Immature natural killer cell (primary cell): Measurements from ENCODE around the gene MCTP1. TPM values are rescaled to one million over a fixed set of nuclear protein-coding genes. Genes with fewer than 3 reads are reported as not detected.
A peak's percentile ranks its signal among the peaks of the same experiment; 100 is the strongest.
"Not testable (repeated sequence)": the region's sequence is repeated elsewhere in the genome, so short reads cannot be mapped to it uniquely, and the experiment has no call there.

Experiments used
- DNase-seq, 3 donors: peaks; one replicate each; pipeline ENCODE4 v3.0.0; 2022; ENCODE audit warnings: mixed read lengths in 1 of 3
- H3K27ac Mint-ChIP-seq, 6 donors: one replicate each; pipeline ENCODE4 v1.8.0; 2020; ENCODE audit warnings: mixed read lengths in 6 of 6, mild to moderate bottlenecking in 5 of 6, inconsistent platforms in 4 of 6, moderate library complexity in 3 of 6
- H3K27me3 Mint-ChIP-seq, 3 donors: one replicate each; pipeline ENCODE4 v1.8.0; 2020 to 2021; ENCODE audit warnings: low read depth in 3 of 3, mild to moderate bottlenecking in 3 of 3, mixed read lengths in 3 of 3, moderate library complexity in 3 of 3, inconsistent platforms in 1 of 3
- H3K36me3 Mint-ChIP-seq, 3 donors: one replicate each; pipeline ENCODE4 v1.8.0; 2020; ENCODE audit warnings: mixed read lengths in 3 of 3, inconsistent platforms in 2 of 3, mild to moderate bottlenecking in 2 of 3
- H3K4me1 Mint-ChIP-seq, 2 donors: one replicate each; pipeline ENCODE4 v1.8.0; 2020; ENCODE audit warnings: inconsistent platforms in 2 of 2, mild to moderate bottlenecking in 2 of 2, mixed read lengths in 2 of 2, moderate library complexity in 1 of 2
- H3K4me3 Mint-ChIP-seq, 5 donors: one replicate each; pipeline ENCODE4 v1.8.0; 2020; ENCODE audit warnings: mild to moderate bottlenecking in 5 of 5, mixed read lengths in 5 of 5, inconsistent platforms in 3 of 5, moderate library complexity in 3 of 5
- H3K9me3 Mint-ChIP-seq, 6 donors: one replicate each; pipeline ENCODE4 v1.8.0; 2020; ENCODE audit warnings: mild to moderate bottlenecking in 6 of 6, mixed read lengths in 6 of 6, inconsistent platforms in 4 of 6, moderate library complexity in 3 of 6
- polyA plus RNA-seq, 3 donors: library from polyadenylated mRNA; unstranded; fragments of 300-500 nt; fragmentation: Illumina TruSeq; gene quantifications; one replicate each; pipeline ENCODE4 v1.2.3, GENCODE V29; 2021

Gene MCTP1
- polyA plus RNA-seq, 3 donors from 2014 or later, result 1.4 to 2.1 (median 1.5) TPM

DNA sequence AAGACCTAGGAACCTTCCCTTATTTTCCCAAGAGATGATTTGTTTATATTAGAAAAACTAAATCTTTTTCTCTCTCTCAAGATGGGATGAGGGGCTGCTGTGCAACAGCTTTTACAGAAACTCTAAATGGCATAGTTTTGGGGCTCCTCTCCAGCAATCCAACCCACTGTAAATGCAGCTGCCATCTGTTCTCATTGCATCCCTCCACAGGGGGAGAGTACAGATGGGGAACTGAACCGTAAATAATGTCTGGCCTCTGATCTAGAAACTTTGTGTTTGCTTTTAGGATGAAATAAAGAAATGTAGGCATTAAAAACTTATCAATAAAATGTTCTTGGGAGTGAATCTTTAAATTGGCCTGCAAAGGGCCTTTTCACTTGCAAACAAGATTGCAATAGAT is 291.4 kb downstream of the MCTP1 start:
- no peak for DNase-seq
- Mint-ChIP-seq H3K36me3 (no peaks in the 10 kb centered on the region), H3K4me1 (no peaks in the 10 kb centered on the region), H3K27me3 (no peaks in the 10 kb centered on the region), H3K27ac (no peak overlapping the region), H3K4me3 (no peak overlapping the region), H3K9me3 (no peaks in the 10 kb centered on the region)

DNA sequence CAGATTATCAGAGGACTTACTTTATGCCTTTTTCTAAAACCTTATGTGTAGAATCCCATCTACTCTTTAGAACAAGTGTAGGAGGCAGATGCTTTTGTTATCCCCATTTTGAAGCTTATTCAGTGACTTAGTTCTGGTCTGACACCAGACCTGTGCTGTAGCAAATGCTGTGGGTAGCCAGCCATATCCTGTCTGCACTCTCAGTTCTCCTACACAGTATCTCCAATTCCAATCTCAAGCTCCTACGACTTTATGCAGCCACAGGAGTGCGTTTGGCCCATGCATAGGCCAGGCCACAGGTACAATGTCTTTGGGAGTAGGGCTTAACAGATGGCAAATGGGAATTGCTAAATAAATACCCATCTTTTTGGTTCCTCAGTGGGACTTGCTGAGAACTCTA is 292.6 kb downstream of the MCTP1 start:
- H3K4me3 Mint-ChIP-seq, result no peak overlapping the region
- no peak for DNase-seq
- no peaks in the 10 kb centered on the region for H3K36me3 Mint-ChIP-seq
- no peaks in the 10 kb centered on the region for H3K9me3 Mint-ChIP-seq
- no peaks in the 10 kb centered on the region for H3K27me3 Mint-ChIP-seq
- no peak overlapping the region for H3K27ac Mint-ChIP-seq
- no peaks in the 10 kb centered on the region for H3K4me1 Mint-ChIP-seq

DNA sequence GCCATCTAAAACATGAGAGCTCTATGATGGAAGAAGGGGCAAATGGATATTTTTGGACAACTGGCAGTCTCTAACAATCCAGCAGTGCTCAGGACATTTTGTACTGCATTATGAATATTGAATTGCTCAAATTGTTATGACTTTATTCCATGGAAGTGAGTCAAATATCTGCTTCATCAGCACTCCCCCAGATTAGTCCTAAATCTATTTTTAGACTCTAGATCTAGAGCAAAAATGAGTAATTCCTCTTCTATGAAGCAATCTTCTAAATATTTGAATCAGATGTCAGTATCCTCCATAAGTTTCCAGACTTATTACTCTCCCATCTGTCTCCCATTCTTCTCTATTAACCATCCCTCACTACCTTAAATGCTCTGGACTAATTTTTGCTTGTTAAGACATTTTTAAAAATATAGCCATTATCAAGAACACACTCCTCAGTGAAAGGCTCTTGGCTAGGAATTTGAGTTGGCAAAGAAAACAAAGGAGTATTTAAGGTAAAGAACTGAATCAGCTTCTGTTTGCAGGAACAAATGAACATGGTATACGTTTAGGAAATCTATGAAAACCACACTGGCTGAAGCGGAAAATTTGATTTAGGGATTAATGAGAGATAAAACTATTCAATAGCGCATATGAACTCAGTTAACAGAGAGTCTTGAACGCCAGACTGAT is 300.9 kb downstream of the MCTP1 start:
- Mint-ChIP-seq H3K27ac (no peak overlapping the region), H3K9me3 (peaks cover 0 to 2% (median 0%) of the 10 kb centered on the region in 6 donors), H3K4me3 (no peak overlapping the region), H3K4me1 (no peaks in the 10 kb centered on the region), H3K36me3 (no peaks in the 10 kb centered on the region), H3K27me3 (peaks cover 0 to 2% (median 0%) of the 10 kb centered on the region in 3 donors)
- no peak for DNase-seq

DNA sequence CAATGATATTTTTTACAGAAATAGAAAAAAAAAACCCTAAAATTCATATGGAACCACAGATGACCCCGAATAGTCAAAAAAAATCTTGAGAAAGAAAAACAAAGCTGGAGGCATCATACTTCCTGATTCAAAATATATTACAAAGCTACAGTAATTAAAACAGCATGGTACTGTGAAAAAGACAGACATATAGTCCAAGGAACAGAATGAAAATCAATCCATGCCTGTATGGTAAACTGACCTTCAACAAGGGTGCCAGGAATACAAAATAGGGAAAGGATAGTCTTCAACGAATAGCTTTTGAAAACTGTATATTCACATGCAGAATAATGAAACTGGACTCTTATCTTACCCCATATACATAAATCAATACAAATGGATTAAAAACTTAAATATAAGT is 307.5 kb downstream of the MCTP1 start:
- DNase-seq, result no peak
- H3K27me3 Mint-ChIP-seq, result peaks cover 0 to 2% (median 2%) of the 10 kb centered on the region in 3 donors

DNA sequence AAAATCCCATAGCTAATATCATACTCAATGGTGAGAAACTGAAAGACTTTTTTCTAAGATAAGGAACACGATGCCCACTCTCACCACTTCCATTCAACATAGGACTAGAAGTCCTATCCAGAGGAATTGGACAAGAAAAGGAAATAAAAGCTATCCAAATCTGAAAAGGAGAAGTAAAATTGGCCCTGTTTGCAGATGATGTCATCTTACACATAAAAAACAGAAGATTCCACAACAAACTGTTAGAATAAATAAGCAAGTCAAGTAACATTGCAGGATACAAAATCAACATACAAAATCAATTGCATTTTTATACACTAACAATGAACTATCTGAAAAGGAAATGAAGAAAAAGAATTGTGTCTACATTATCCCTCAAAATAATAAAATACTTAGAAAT is 308.0 kb downstream of the MCTP1 start:
- peaks cover under 1 to 2% (median 2%) of the 10 kb centered on the region in 3 donors for H3K27me3 Mint-ChIP-seq
- H3K4me3 Mint-ChIP-seq, result no peak overlapping the region
- H3K36me3 Mint-ChIP-seq, result peaks cover 0 to 3% (median 0%) of the 10 kb centered on the region in 3 donors
- DNase-seq, result no peak
- no peaks in the 10 kb centered on the region for H3K4me1 Mint-ChIP-seq
- no peak overlapping the region for H3K27ac Mint-ChIP-seq
- H3K9me3 Mint-ChIP-seq, result peaks cover 0 to 19% (median 10%) of the 10 kb centered on the region in 6 donors

More for the DNA sequence above, 307.5 kb downstream of the MCTP1 start:
- Mint-ChIP-seq H3K4me1 (no peaks in the 10 kb centered on the region), H3K9me3 (peaks cover 0 to 19% (median 10%) of the 10 kb centered on the region in 6 donors), H3K36me3 (peaks cover 0 to 3% (median 0%) of the 10 kb centered on the region in 3 donors), H3K4me3 (no peak overlapping the region), H3K27ac (no peak overlapping the region)

DNA sequence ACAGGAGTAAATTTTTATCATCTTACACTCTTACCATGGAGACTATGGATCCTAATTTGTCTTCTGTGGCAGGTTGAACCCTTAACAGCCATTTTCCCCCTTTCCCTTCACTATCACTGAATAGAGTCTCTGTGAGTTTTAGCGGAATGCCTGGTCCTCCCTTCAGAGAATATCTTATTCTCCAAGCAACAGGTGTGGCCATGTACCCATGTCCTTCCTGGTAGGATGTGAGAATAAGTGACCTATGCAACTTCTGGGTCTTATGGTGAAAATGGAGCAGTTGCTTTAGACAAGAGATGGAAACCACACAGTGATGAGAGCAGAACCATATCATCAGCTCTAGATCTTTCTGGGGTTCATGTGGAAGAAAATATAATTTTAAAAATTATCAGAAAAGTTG is 312.6 kb downstream of the MCTP1 start:
- Mint-ChIP-seq H3K9me3 (peaks cover 0 to 13% (median 6%) of the 10 kb centered on the region in 6 donors), H3K27me3 (peaks cover 0 to 2% (median 2%) of the 10 kb centered on the region in 3 donors), H3K27ac (no peak overlapping the region), H3K4me3 (no peak overlapping the region), H3K36me3 (no peaks in the 10 kb centered on the region), H3K4me1 (no peaks in the 10 kb centered on the region)
- no peak for DNase-seq

DNA sequence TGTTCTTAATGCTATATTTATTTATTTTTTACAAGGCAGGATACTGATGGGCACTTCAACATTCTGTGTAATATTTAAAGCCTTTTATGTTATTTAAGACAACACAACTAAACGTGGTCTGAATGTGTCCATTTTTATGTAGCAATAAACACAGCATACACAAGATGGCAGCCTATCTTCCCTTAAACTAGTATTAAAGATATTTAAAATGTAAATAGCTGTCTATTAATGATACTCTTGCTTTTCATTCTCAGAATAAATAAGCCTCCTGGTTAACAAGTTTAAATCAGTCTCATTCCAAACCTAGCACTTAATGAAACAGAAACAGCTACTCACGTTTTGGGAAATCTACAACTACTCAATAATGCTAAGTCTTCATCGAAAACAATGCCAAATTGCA is 315.7 kb downstream of the MCTP1 start:
- H3K4me3 Mint-ChIP-seq, result no peak overlapping the region
- no peaks in the 10 kb centered on the region for H3K4me1 Mint-ChIP-seq
- no peak for DNase-seq
- H3K9me3 Mint-ChIP-seq, result no peaks in the 10 kb centered on the region
- no peak overlapping the region for H3K27ac Mint-ChIP-seq
- peaks cover 0 to 2% (median 0%) of the 10 kb centered on the region in 3 donors for H3K27me3 Mint-ChIP-seq
- no peaks in the 10 kb centered on the region for H3K36me3 Mint-ChIP-seq

DNA sequence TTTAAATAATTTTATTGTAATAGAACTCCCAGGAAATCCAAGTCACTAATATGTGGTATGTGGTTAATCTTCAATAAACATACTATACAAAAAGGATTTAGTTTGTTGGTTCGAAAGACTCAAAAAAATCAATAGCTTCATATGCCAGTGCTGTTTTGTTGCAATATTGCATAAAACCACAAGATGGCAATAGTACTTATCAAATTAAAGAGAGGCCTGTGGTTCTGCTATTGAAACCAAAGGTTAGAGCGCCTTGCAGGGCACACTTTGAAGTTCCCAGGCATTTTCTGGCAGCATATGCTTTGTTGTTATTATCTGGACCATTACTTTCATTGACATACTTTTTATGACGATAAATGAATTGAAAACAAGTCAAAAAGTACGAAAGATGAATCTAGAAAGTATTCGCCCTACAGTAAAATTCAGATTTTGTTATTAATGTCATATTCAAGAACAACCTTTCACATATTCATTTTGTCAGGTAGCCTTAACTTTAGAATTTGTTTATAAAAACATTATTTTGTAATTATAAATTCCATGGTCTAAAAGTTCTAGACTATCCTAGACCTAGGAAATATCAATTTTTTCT is 316.3 kb downstream of the MCTP1 start:
- Mint-ChIP-seq H3K4me3 (no peak overlapping the region), H3K27ac (no peak overlapping the region), H3K4me1 (no peaks in the 10 kb centered on the region), H3K27me3 (peaks cover 0 to 2% (median 0%) of the 10 kb centered on the region in 3 donors), H3K36me3 (no peaks in the 10 kb centered on the region), H3K9me3 (no peaks in the 10 kb centered on the region)
- DNase-seq, result peak; percentile 13 to 28 (median 25)

DNA sequence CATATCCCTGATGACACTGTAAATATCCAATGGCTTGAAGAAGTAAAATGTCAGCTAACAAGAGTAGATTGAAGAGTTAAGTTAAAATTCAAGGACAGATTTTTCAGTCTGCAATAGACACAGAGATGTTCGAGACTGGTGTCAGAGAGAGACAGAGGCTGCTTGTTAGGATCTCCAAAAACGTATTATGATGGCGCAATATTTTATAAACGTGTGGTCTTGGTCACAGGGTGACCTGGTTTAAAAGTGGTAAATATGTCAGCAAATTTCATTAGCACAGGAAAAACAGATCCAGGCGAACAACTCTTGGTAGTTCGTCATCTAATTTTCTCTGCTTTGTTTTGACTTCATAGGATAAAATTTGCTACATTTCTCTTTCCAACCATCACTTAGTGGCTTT is 317.4 kb downstream of the MCTP1 start:
- H3K4me3 Mint-ChIP-seq, result no peak overlapping the region
- H3K4me1 Mint-ChIP-seq, result no peaks in the 10 kb centered on the region
- H3K27me3 Mint-ChIP-seq, result peaks cover 0 to 2% (median 0%) of the 10 kb centered on the region in 3 donors
- H3K27ac Mint-ChIP-seq, result no peak overlapping the region
- DNase-seq, result no peak
- H3K9me3 Mint-ChIP-seq, result no peaks in the 10 kb centered on the region
- H3K36me3 Mint-ChIP-seq, result no peaks in the 10 kb centered on the region

DNA sequence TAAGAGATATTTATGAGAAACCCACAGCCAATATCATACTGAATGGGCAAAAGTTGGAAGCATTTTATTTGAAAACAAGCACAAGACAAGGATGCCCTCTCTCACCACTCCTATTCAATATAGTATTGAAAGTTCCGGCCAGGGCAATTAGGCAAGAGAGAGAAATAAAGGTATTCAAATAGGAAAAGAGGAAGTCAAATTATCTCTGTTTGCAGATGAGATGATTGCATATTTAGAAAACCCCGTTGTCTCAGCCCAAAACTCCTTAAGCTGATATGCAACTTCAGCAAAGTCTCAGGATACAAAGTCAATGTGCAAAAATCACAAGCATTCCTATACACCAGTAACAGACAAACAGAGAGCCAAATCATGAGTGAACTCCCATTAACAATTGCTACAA is 325.6 kb downstream of the MCTP1 start:
- H3K36me3 Mint-ChIP-seq, H3K27ac Mint-ChIP-seq, H3K4me1 Mint-ChIP-seq, H3K9me3 Mint-ChIP-seq, H3K27me3 Mint-ChIP-seq, DNase-seq, H3K4me3 Mint-ChIP-seq: not testable (repeated sequence)

DNA sequence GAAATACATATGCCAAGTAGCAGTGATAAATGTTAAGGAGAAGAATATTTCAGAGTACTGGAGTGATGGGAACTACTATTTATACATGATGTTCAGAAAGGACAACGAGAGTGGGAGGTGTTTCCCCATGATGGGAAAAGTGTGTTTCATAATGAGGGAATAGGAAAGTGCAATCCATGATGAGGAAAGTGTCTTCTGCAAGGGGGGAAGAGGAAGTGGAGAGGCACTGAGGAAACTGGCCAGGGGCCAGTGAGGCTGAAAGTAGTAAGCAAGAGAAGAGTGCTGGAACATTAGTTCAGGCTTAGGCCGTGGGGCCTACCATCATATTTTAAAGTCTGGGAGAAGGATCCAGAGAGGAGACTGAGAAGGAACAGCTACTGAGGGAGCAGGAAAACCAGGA is 339.2 kb downstream of the MCTP1 start:
- no peak overlapping the region for H3K27ac Mint-ChIP-seq
- peaks cover 0 to 2% (median 0%) of the 10 kb centered on the region in 6 donors for H3K9me3 Mint-ChIP-seq
- DNase-seq, result no peak
- H3K36me3 Mint-ChIP-seq, result no peaks in the 10 kb centered on the region
- no peak overlapping the region for H3K4me3 Mint-ChIP-seq
- H3K27me3 Mint-ChIP-seq, result peaks cover 0 to 3% (median 2%) of the 10 kb centered on the region in 3 donors
- H3K4me1 Mint-ChIP-seq, result no peaks in the 10 kb centered on the region

DNA sequence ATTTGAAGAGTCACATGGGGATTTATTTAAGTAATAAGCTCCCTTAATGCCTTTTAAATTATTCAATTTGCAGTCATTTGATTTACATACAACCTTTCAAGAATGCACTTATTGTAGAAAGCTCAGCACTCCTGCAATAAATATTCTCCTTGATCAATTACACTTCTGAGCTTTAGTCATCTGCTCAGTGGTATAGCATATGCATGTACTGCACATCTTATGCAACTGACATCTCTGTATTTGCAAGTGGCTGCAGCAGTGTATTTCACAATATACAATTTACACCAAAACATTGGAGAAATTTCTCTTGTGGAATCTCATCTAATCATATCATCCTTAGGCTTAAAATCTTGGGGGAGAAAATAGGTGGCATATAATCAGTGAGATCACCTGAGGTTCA is 340.7 kb downstream of the MCTP1 start:
- Mint-ChIP-seq H3K9me3 (peaks cover 0 to 2% (median 0%) of the 10 kb centered on the region in 6 donors), H3K27me3 (peaks cover 0 to 3% (median 2%) of the 10 kb centered on the region in 3 donors), H3K4me3 (no peak overlapping the region), H3K4me1 (no peaks in the 10 kb centered on the region), H3K36me3 (no peaks in the 10 kb centered on the region), H3K27ac (no peak overlapping the region)
- DNase-seq, result no peak

DNA sequence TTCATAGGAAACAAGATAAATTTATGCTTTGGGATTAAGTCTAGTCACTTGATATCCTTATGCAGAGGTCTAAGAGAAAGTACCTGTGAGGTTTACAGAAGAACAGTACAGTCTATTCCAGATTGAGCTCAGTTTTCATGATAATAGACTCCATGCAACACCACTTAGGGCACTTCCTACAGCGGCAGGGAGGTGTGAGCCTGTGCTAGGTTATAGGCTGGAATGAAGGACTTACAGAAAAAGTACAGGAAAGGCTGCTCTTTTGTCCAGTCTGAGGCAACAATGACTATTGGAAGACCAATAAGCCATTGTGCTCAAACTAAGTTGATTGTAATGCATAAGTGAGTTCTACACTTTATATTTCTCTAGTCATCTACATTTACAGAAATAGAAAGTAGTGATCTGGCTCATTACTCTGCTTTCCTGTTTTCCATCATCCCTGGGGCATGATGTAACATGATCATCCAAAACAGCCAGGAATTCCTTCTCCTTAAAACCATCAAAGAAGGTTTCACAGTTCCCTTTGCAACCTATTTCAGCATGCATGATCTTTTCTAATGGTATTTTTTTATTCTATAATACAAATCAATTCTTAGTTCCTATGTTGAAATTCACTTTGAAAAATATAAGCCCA is 343.7 kb downstream of the MCTP1 start:
- Mint-ChIP-seq H3K4me3 (no peak overlapping the region), H3K36me3 (peaks cover 0 to 4% (median 0%) of the 10 kb centered on the region in 3 donors), H3K9me3 (peaks cover 0 to 2% (median 0%) of the 10 kb centered on the region in 6 donors), H3K4me1 (no peaks in the 10 kb centered on the region), H3K27me3 (peaks cover 1 to 4% (median 3%) of the 10 kb centered on the region in 3 donors), H3K27ac (no peak overlapping the region)
- DNase-seq, result no peak

DNA sequence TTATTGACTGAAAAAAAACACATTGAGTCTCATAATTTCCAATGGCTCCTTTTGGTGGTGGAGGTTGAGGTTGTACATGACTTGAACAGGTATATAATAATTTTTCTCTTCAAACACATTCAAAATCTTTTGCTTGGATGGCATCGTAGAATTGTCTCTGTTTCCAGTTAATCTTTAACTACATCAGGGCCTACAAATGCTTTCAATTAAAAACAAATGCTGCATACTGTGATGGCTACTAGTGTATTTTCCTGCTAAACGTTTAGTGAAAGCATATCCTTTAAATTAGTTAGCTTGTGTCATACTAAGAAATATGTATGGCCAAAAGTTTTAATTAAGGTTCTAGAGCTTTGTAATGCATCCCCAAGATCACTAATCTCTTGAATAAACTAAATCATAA is 352.6 kb downstream of the MCTP1 start:
- H3K9me3 Mint-ChIP-seq, result no peaks in the 10 kb centered on the region
- peaks cover 2 to 3% (median 2%) of the 10 kb centered on the region in 3 donors for H3K27me3 Mint-ChIP-seq
- no peak overlapping the region for H3K27ac Mint-ChIP-seq
- no peaks in the 10 kb centered on the region for H3K4me1 Mint-ChIP-seq
- no peak overlapping the region for H3K4me3 Mint-ChIP-seq
- no peak for DNase-seq
- no peaks in the 10 kb centered on the region for H3K36me3 Mint-ChIP-seq
